ENCODE data around the gene SAFB.

- TF ChIP-seq, protein P1, sequence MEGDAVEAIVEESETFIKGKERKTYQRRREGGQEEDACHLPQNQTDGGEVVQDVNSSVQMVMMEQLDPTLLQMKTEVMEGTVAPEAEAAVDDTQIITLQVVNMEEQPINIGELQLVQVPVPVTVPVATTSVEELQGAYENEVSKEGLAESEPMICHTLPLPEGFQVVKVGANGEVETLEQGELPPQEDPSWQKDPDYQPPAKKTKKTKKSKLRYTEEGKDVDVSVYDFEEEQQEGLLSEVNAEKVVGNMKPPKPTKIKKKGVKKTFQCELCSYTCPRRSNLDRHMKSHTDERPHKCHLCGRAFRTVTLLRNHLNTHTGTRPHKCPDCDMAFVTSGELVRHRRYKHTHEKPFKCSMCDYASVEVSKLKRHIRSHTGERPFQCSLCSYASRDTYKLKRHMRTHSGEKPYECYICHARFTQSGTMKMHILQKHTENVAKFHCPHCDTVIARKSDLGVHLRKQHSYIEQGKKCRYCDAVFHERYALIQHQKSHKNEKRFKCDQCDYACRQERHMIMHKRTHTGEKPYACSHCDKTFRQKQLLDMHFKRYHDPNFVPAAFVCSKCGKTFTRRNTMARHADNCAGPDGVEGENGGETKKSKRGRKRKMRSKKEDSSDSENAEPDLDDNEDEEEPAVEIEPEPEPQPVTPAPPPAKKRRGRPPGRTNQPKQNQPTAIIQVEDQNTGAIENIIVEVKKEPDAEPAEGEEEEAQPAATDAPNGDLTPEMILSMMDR (IDR thresholded peaks at IDR 0.05; ENCODE audit: insufficient read depth, low read depth, low read length): no peak
- no peak for TF ChIP-seq EZH2 (IDR thresholded peaks at IDR 0.05; ENCODE audit: insufficient read depth, low read length)
These were observed 19.3 kb upstream of the SAFB start for GRCh38 chr19:5603626-5604025.

Data from astrocyte (in vitro differentiated cells and primary cell).